Activated CD4-positive, alpha-beta T cell treated with anti-CD3 and anti-CD28 coated beads, Interleukin-2, amount 10 ng/mL, durations not matched to agents 24 days and 14 days (primary cell): ENCODE data around the gene ASH1L. TPM values are rescaled to one million over a fixed set of nuclear protein-coding genes. Genes with fewer than 3 reads are reported as not detected.

Experiments used
- DNase-seq: peaks from one replicate; pipeline ENCODE4 v3.0.0; 2022
- H3K27ac Mint-ChIP-seq: one replicate; pipeline ENCODE4 v1.8.0; 2022; ENCODE audit warnings: mild to moderate bottlenecking, mixed read lengths
- H3K27me3 Mint-ChIP-seq: one replicate; pipeline ENCODE4 v1.8.0; 2022; ENCODE audit warnings: mixed read lengths
- H3K36me3 Mint-ChIP-seq: one replicate; pipeline ENCODE4 v1.8.0; 2022; ENCODE audit warnings: low read depth, mild to moderate bottlenecking, mixed read lengths
- H3K4me1 Mint-ChIP-seq: one replicate; pipeline ENCODE4 v1.8.0; 2021; ENCODE audit warnings: mixed read lengths
- H3K4me3 Mint-ChIP-seq: one replicate; pipeline ENCODE4 v1.8.0; 2022; ENCODE audit warnings: mild to moderate bottlenecking, moderate library complexity, mixed read lengths
- H3K9me3 Mint-ChIP-seq: one replicate; pipeline ENCODE4 v1.8.0; 2021; ENCODE audit warnings: mixed read lengths
- intact Hi-C: fragments of 100-400 bp; cut with micrococcal nuclease; formaldehyde crosslinking; loops from one replicate; pipeline ENCODE4 v1.15.1; 2023
- total RNA-seq: library from RNA; stranded (reverse); gene quantifications from 2 replicates; pipeline ENCODE4 v1.2.3, GENCODE V29; 2022

ASH1L gene
- total RNA-seq, 1 donor from 2014 or later: 44.7 TPM

DNA sequence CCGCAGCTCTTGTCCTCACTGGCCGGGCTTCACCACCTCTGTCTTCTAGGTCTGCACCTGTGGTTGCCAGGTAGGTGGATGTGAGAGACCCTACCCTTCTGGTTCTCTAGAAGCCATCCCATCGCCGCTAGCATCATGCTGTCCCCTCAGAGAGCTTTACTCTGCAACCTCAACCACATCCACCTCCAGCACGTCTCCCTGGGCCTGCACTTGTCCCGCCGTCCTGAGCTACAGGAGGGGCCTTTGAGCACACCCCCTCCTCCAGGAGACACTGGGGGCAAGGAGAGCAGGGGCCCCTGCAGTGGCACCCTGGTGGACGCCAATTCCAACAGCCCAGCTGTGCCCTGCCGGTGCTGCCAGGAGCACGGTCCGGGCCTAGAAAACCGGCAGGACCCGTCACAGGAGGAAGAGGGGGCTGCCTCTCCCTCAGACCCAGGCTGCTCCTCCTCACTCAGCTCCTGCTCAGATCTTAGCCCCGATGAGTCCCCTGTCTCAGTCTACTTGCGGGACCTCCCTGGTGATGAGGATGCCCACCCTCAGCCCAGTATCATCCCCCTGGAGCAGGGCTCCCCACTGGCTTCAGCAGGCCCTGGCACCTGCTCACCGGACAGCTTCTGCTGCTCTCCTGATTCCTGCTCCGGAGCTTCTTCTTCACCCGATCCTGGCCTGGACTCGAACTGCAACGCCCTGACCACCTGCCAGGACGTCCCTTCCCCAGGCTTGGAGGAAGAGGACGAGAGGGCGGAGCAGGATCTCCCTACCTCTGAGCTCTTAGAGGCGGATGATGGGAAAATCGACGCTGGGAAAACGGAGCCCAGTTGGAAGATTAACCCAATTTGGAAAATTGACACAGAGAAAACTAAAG lies 240.7 kb downstream of the ASH1L start:
- Mint-ChIP-seq H3K4me1 (peaks cover 37% of the 10 kb centered on the region), H3K9me3 (no peaks in the 10 kb centered on the region), H3K27me3 (no peaks in the 10 kb centered on the region), H3K4me3 (peak overlapping the region; percentile 91), H3K36me3 (peaks cover 31% of the 10 kb centered on the region), H3K27ac (peak overlapping the region; percentile 25)
- DNase-seq: no peak
- intact Hi-C loops: loop anchor here (5.0 to 10.0 kb wide), 5 partner anchors 115 to 425 kb away; partner anchors contain the start of genes CKS1B, KRTCAP2, MTX1 and SHC1

DNA sequence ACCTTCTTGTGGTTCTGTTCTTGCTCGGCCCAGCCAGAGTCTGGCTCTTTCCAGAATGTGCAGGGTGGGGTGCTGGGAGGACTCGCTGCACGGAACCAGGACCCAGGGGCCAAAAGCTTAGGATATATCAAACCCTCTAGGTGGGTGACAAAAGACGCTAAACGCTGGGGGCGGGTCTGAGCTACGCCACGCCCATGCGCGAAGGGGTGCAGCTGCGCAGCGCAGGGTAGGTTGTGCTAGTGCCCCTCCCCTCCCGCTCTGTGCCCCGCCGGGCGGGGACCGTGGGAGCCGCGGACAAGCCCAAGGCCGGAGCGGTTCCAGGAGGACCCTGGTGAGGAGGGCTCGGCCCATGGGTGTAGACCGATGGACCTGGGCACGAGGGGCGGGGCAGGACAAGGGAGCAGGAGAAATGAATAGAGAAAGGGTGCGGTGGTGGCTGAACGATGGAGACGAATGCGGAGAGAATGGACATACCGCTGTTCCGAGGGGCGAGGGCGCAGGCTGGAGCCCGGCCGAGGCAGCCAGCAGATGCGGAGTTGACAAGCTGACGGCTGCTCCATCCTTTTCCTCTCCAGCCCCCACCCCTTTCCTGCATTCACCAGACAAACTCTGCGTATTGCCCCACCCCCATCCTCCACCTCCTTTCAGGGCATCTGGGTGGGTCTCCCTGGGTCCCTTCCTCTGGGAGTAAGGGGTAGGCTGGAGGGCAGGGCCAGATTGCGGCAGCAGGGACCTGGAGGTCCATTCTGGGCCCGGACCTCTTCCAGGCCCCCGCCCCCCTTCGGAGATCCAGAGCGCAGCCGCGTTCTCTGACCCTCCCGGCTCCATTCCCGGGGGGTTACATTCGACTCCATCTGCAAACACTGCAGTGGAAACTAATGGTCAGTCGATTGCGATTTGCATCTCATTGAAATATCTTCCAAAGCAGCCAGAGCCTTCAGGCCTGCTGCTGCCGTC lies 241.7 kb downstream of the ASH1L start, which contains the start of gene RUSC1:
Gene RUSC1, plus strand, starts transcription at position 234 of the 957 bp plus-strand sequence. CDS start 880 bp downstream, outside the sequence.
- H3K4me3 Mint-ChIP-seq: peak within 1 kb of the TSS; percentile 91
- no peaks in the 10 kb centered on the region for H3K9me3 Mint-ChIP-seq
- peak within 1 kb of the TSS; percentile 25 for H3K27ac Mint-ChIP-seq
- peaks cover 37% of the 10 kb centered on the region for H3K36me3 Mint-ChIP-seq
- H3K4me1 Mint-ChIP-seq: peaks cover 33% of the 10 kb centered on the region
- peak; percentile 95 for DNase-seq
- H3K27me3 Mint-ChIP-seq: no peaks in the 10 kb centered on the region
- intact Hi-C loops: loop anchor here (5.0 to 10.0 kb wide), 5 partner anchors 114 to 426 kb away; partner anchors contain the start of genes CKS1B, KRTCAP2, MTX1 and SHC1

- intact Hi-C loops: loop anchor here (5.0 to 10.0 kb wide), 5 partner anchors 113 to 427 kb away; partner anchors contain the start of genes CKS1B, KRTCAP2, MTX1 and SHC1
- H3K4me3 Mint-ChIP-seq: peak overlapping the region; percentile 80
- no peak overlapping the region for H3K27ac Mint-ChIP-seq
These were observed 242.4 kb downstream of the ASH1L start for GRCh38 chr1:155320252-155320651.

GRCh38 chr1:155319536-155319935 lies 243.1 kb downstream of the ASH1L start:
- Mint-ChIP-seq H3K27ac (no peak overlapping the region), H3K27me3 (no peaks in the 10 kb centered on the region), H3K36me3 (peaks cover 45% of the 10 kb centered on the region), H3K9me3 (no peaks in the 10 kb centered on the region), H3K4me3 (no peak overlapping the region), H3K4me1 (peaks cover 26% of the 10 kb centered on the region)
- intact Hi-C loops: no loop called here
- DNase-seq: no peak

More at GRCh38 chr1:155320252-155320651, 242.4 kb downstream of the ASH1L start:
- no peak for DNase-seq
- peaks cover 39% of the 10 kb centered on the region for H3K36me3 Mint-ChIP-seq
- H3K4me1 Mint-ChIP-seq: peaks cover 28% of the 10 kb centered on the region
- H3K9me3 Mint-ChIP-seq: no peaks in the 10 kb centered on the region
- no peaks in the 10 kb centered on the region for H3K27me3 Mint-ChIP-seq

DNA sequence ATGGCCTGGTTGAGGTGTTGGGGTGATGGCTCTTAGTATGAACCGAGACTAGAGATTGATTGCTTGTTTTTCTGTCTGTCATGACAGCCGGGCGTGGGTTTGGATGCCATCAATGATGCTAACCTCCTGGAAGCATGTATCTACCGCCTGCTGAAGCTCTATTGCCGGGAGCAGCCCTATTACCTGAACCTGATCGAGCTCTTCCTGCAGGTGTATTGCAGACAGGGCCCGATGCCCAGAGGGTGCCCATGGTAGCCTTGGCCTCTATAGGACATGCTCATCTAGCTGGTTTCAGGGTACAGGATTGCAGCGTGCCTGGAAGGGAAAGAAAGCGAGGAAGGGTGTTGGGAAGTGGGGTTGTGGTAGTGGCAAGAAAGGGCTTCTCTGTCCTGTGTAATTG lies 244.5 kb downstream of the ASH1L start:
- Mint-ChIP-seq H3K36me3 (peaks cover 54% of the 10 kb centered on the region), H3K27ac (no peak overlapping the region), H3K4me3 (no peak overlapping the region), H3K4me1 (peaks cover 32% of the 10 kb centered on the region), H3K9me3 (no peaks in the 10 kb centered on the region), H3K27me3 (no peaks in the 10 kb centered on the region)
- intact Hi-C loops: no loop called here
- DNase-seq: no peak

GRCh38 chr1:155316922-155317321 lies 245.7 kb downstream of the ASH1L start:
- no peak for DNase-seq
- Mint-ChIP-seq H3K27ac (no peak overlapping the region), H3K4me1 (peaks cover 33% of the 10 kb centered on the region), H3K36me3 (peaks cover 59% of the 10 kb centered on the region), H3K4me3 (no peak overlapping the region), H3K27me3 (no peaks in the 10 kb centered on the region), H3K9me3 (no peaks in the 10 kb centered on the region)
- intact Hi-C loops: no loop called here

DNA sequence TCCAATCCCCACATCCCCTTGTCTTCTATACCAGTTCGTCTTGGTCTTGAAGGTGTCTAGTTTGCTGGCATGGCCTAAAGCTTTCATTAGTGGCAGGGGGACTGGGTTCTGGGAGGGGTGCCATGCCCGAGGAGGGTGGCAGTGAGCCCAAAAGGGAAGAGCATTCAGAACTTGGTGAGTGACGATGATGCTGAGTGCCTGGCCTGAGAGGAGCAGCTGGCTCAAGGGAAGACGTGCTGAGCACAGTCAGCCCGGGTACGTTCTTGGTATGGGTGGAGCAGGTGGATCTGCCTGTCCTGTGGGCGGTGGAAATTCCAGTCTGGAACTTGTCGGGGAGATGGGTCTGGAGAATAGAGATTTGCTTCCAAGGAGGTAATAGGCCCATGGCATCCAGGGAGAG lies 249.3 kb downstream of the ASH1L start:
- peak overlapping the region; percentile 36 for H3K27ac Mint-ChIP-seq
- no peaks in the 10 kb centered on the region for H3K9me3 Mint-ChIP-seq
- H3K4me1 Mint-ChIP-seq: peaks cover 36% of the 10 kb centered on the region
- intact Hi-C loops: no loop called here
- no peak for DNase-seq
- H3K4me3 Mint-ChIP-seq: no peak overlapping the region
- peaks cover 73% of the 10 kb centered on the region for H3K36me3 Mint-ChIP-seq
- no peaks in the 10 kb centered on the region for H3K27me3 Mint-ChIP-seq

DNA sequence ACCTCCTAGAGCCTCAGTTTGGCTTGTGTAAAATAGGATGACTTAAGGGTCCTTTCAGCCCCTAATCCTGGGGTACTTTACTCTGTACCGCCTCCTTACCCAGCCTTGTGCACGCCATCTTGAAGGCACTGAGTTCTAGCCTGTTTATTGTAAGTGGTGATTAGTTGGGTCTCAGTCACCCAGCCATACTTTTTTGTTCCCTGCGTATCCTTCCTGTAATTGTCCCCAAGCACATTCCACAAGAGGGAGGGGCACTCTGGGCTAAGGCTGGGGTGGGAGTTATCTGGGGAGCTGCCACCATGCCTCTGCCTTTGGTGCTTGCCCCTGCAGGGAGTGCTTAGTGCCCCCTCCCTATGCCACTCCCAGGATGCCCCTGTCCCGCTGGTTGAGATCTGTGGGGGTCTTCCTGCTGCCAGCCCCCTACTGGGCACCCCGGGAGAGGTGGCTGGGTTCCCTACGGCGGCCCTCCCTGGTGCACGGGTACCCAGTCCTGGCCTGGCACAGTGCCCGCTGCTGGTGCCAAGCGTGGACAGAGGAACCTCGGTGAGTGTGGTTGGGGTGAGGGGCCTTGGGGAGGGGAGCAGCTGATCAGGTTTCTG lies 253.1 kb downstream of the ASH1L start:
- DNase-seq: peak; percentile 65
- H3K36me3 Mint-ChIP-seq: peaks cover 48% of the 10 kb centered on the region
- intact Hi-C loops: loop anchor here (2.0 to 5.0 kb wide), 2 partner anchors 59 to 117 kb away; no protein-coding TSS in a partner anchor
- H3K4me3 Mint-ChIP-seq: peak overlapping the region; percentile 99
- peaks cover 39% of the 10 kb centered on the region for H3K4me1 Mint-ChIP-seq
- H3K9me3 Mint-ChIP-seq: no peaks in the 10 kb centered on the region
- H3K27me3 Mint-ChIP-seq: no peaks in the 10 kb centered on the region
- H3K27ac Mint-ChIP-seq: peak overlapping the region; percentile 92

DNA sequence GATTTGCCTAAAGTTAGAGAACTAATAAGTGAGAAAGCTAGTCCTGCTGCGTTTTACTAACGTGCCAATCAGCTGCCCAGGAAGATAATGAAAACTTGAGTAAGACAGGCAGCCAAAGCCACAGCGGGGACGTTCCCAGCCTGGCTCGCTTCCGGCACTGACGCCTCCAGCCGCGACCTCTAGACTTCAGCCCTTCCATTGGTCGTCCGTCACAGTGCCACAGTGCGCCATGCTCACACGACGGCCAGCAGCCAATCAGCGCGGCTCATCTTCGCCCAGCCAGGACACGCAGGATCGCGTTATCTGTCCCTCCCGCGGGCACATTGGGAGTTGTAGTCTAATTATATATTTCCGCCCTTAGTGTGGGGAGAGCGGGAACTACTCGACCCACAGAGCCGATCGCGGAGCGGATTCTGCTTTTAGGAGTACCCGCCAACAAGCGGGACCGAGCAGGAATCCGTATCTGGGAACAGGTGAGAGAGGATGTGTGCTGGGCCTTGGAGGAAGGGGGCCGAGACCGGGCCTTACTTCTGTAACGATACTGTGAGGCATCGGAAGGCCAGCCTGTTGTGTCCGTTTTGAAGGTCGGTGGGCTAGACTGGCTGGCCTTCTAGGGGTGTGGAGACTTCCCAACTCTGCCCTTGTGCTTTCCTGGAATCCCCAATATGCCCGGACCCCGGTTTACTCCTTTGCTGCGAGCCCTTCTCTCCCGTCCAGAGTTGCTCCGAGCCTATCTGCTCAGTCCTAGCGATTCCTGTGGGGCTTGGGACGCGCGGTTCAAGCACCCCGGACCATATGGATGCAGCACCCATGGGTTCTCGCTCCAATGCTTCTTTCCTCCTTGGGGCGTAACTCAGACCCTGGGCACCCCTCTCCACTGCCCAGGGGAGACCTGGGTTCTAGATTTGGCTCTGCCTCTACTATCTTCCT lies 253.8 kb downstream of the ASH1L start, which contains the start of gene FDPS:
Gene FDPS, plus strand, starts transcription at position 374 of the 930 bp plus-strand sequence. CDS start 924 bp downstream, outside the sequence.
- H3K4me1 Mint-ChIP-seq: peaks cover 39% of the 10 kb centered on the region
- H3K4me3 Mint-ChIP-seq: peak within 1 kb of the TSS; percentile 99
- intact Hi-C loops: loop anchor here (1.0 to 5.0 kb wide), 5 partner anchors 15 to 116 kb away; partner anchors contain the start of gene SCAMP3
- H3K9me3 Mint-ChIP-seq: no peaks in the 10 kb centered on the region
- H3K27me3 Mint-ChIP-seq: no peaks in the 10 kb centered on the region
- peak within 1 kb of the TSS; percentile 92 for H3K27ac Mint-ChIP-seq
- peaks cover 45% of the 10 kb centered on the region for H3K36me3 Mint-ChIP-seq
- peak; percentile 99 for DNase-seq

GRCh38 chr1:155307247-155307740 lies 255.3 kb downstream of the ASH1L start:
- Mint-ChIP-seq H3K27me3 (no peaks in the 10 kb centered on the region), H3K27ac (peak overlapping the region; percentile 92), H3K9me3 (no peaks in the 10 kb centered on the region), H3K4me3 (peak overlapping the region; percentile 34), H3K4me1 (peaks cover 30% of the 10 kb centered on the region), H3K36me3 (peaks cover 35% of the 10 kb centered on the region)
- DNase-seq: no peak
- intact Hi-C loops: loop anchor here (5.0 kb wide), 1 partner anchor 115 kb away; no protein-coding TSS in a partner anchor

GRCh38 chr1:155305881-155306391 lies 256.7 kb downstream of the ASH1L start:
- H3K36me3 Mint-ChIP-seq: peaks cover 23% of the 10 kb centered on the region
- peak overlapping the region; percentile 74 for H3K27ac Mint-ChIP-seq
- no peaks in the 10 kb centered on the region for H3K27me3 Mint-ChIP-seq
- no peak for DNase-seq
- H3K9me3 Mint-ChIP-seq: no peaks in the 10 kb centered on the region
- intact Hi-C loops: loop anchor here (5.0 kb wide), 1 partner anchor 114 kb away; no protein-coding TSS in a partner anchor
- peaks cover 21% of the 10 kb centered on the region for H3K4me1 Mint-ChIP-seq
- no peak overlapping the region for H3K4me3 Mint-ChIP-seq
